HG03442 (cell line): ENCODE results near the gene DDOST.
"Not testable (repeated sequence)": the region's sequence is repeated elsewhere in the genome, so short reads cannot be mapped to it uniquely, and the experiment has no call there.

Source experiments
- ATAC-seq: cut with Tn5 transposase; IDR thresholded peaks from one replicate; pipeline ENCODE4 v1.9.1; 2021; ENCODE audit warnings: mild to moderate bottlenecking, moderate library complexity; ENCODE audit not compliant: unreplicated experiment

Gene DDOST

GRCh38 chr1:20693623-20694022 lies 32.5 kb upstream of the DDOST start:
- no peak for ATAC-seq

GRCh38 chr1:20691872-20692271 lies 30.7 kb upstream of the DDOST start:
- no peak for ATAC-seq

GRCh38 chr1:20689645-20690056 lies 28.5 kb upstream of the DDOST start:
- no peak for ATAC-seq

GRCh38 chr1:20686883-20687725 lies 25.9 kb upstream of the DDOST start:
- no peak for ATAC-seq

GRCh38 chr1:20685741-20686140 lies 24.6 kb upstream of the DDOST start:
- ATAC-seq: no peak

- no peak for ATAC-seq
Measured at GRCh38 chr1:20685099-20685662, 24.0 kb upstream of the DDOST start.

GRCh38 chr1:20684651-20685050 lies 23.5 kb upstream of the DDOST start:
- ATAC-seq: no peak

GRCh38 chr1:20684050-20684620 lies 23.0 kb upstream of the DDOST start:
- no peak for ATAC-seq

- no peak for ATAC-seq
Measured at GRCh38 chr1:20683614-20684013, 22.4 kb upstream of the DDOST start.

GRCh38 chr1:20682571-20683236 lies 21.5 kb upstream of the DDOST start:
- no peak for ATAC-seq

GRCh38 chr1:20681999-20682398 lies 20.8 kb upstream of the DDOST start:
- ATAC-seq: no peak

GRCh38 chr1:20680269-20680668 lies 19.1 kb upstream of the DDOST start:
- ATAC-seq: no peak

GRCh38 chr1:20678599-20678998 lies 17.4 kb upstream of the DDOST start:
- ATAC-seq: no peak

- ATAC-seq: not testable (repeated sequence)
Measured at GRCh38 chr1:20673626-20674025, 12.5 kb upstream of the DDOST start.

- ATAC-seq: no peak
Measured at GRCh38 chr1:20672265-20672632, 11.1 kb upstream of the DDOST start.

GRCh38 chr1:20670936-20671335 lies 9.8 kb upstream of the DDOST start:
- no peak for ATAC-seq

- no peak for ATAC-seq
Measured at GRCh38 chr1:20668581-20668980, 7.4 kb upstream of the DDOST start.

GRCh38 chr1:20666804-20667203 lies 5.6 kb upstream of the DDOST start:
- no peak for ATAC-seq

- ATAC-seq: no peak
Measured at GRCh38 chr1:20666146-20666545, 5.0 kb upstream of the DDOST start.

GRCh38 chr1:20665726-20666125 lies 4.6 kb upstream of the DDOST start:
- ATAC-seq: no peak

GRCh38 chr1:20663969-20664715 lies 3.0 kb upstream of the DDOST start:
- no peak for ATAC-seq
